Measurements from ENCODE around the gene COASY.

Gene COASY

GRCh38 chr17:42561897-42562387 lies at the start of gene COASY:
COASY (plus strand) TSS chr17:42562148; CDS start chr17:42562623, 475 bp downstream.
- DNase-seq: peak; percentile 97

GRCh38 chr17:42512246-42512645 lies 49.7 kb upstream of the COASY start:
- no peak for DNase-seq

- no peak for DNase-seq
Observed at GRCh38 chr17:42512733-42513251, 49.2 kb upstream of the COASY start.

GRCh38 chr17:42513686-42514085 lies 48.3 kb upstream of the COASY start:
- DNase-seq: no peak

GRCh38 chr17:42514279-42514678 lies 47.7 kb upstream of the COASY start:
- no peak for DNase-seq

GRCh38 chr17:42514867-42515266 lies 47.1 kb upstream of the COASY start:
- DNase-seq: no peak

- DNase-seq: peak; percentile 87
Observed at GRCh38 chr17:42517516-42517915, 44.4 kb upstream of the COASY start.

- peak; percentile 45 for DNase-seq
Observed at GRCh38 chr17:42518046-42518754, 43.7 kb upstream of the COASY start.

GRCh38 chr17:42518755-42519545 lies 43.0 kb upstream of the COASY start:
- no peak for DNase-seq

GRCh38 chr17:42519546-42520491 lies 42.1 kb upstream of the COASY start:
- no peak for DNase-seq

- no peak for DNase-seq
Observed at GRCh38 chr17:42520540-42520951, 41.4 kb upstream of the COASY start.

GRCh38 chr17:42521036-42521435 lies 40.9 kb upstream of the COASY start:
- no peak for DNase-seq

- no peak for DNase-seq
Observed at GRCh38 chr17:42521666-42522262, 40.2 kb upstream of the COASY start.

- DNase-seq: no peak
Observed at GRCh38 chr17:42522263-42522790, 39.6 kb upstream of the COASY start.

- no peak for DNase-seq
Observed at GRCh38 chr17:42522798-42523278, 39.1 kb upstream of the COASY start.

GRCh38 chr17:42525221-42525620 lies 36.7 kb upstream of the COASY start:
- DNase-seq: no peak

- no peak for DNase-seq
Observed at GRCh38 chr17:42526031-42526444, 35.9 kb upstream of the COASY start.

GRCh38 chr17:42527932-42528331 lies 34.0 kb upstream of the COASY start:
- DNase-seq: no peak

- DNase-seq: no peak
Observed at GRCh38 chr17:42529061-42529460, 32.9 kb upstream of the COASY start.

- DNase-seq: no peak
Observed at GRCh38 chr17:42530952-42531454, 30.9 kb upstream of the COASY start.

Measured in NCI-H1694 treated with DMSO at 0.1 percent for 48 hours (cell line).